Activated CD8-positive, alpha-beta memory T cell treated with anti-CD3 and anti-CD28 coated beads, Interleukin-2, amount 10 ng/mL, durations not matched to agents 7 days and 5 days (primary cell): ENCODE data around the gene CCDC106. TPM values are rescaled to one million over a fixed set of nuclear protein-coding genes. Genes with fewer than 3 reads are reported as not detected.

ENCODE experiments used
- ATAC-seq: fragments of 150-1000 bp; cut with Tn5 transposase; one replicate; pipeline ENCODE4 v1.10.0; 2021; ENCODE audit warnings: moderate library complexity
- CTCF ChIA-PET: fragments of 350-600 bp; sonication (Branson Sonifier 250); formaldehyde crosslinking; loops from one replicate; lab custom pipeline; 2021; ENCODE audit warnings: antibody characterized with exemption; lab: Charles Lee
- DNase-seq: peaks from one replicate; pipeline ENCODE4 v3.0.0-alpha.2; 2020
- H3K27ac Mint-ChIP-seq: one replicate; pipeline ENCODE4 v1.8.0; 2021; ENCODE audit warnings: mild to moderate bottlenecking, mixed read lengths
- H3K27me3 Mint-ChIP-seq: one replicate; pipeline ENCODE4 v1.8.0; 2021; ENCODE audit warnings: mixed read lengths
- H3K36me3 Mint-ChIP-seq: one replicate; pipeline ENCODE4 v1.8.0; 2021; ENCODE audit warnings: mild to moderate bottlenecking, mixed read lengths
- H3K4me1 Mint-ChIP-seq: one replicate; pipeline ENCODE4 v1.8.0; 2021; ENCODE audit warnings: mixed read lengths
- H3K4me3 Mint-ChIP-seq: one replicate; pipeline ENCODE4 v1.8.0; 2021; ENCODE audit warnings: mild to moderate bottlenecking, moderate library complexity, mixed read lengths
- H3K9me3 Mint-ChIP-seq: one replicate; pipeline ENCODE4 v1.8.0; 2022; ENCODE audit warnings: low read depth, mixed read lengths
- total RNA-seq, 2 experiments: library from RNA; stranded (reverse); gene quantifications; one replicate each; pipeline ENCODE4 v1.2.3, GENCODE V29; 2021

CCDC106 gene
- total RNA-seq: 1 to 10 TPM; 5.9 TPM

DNA sequence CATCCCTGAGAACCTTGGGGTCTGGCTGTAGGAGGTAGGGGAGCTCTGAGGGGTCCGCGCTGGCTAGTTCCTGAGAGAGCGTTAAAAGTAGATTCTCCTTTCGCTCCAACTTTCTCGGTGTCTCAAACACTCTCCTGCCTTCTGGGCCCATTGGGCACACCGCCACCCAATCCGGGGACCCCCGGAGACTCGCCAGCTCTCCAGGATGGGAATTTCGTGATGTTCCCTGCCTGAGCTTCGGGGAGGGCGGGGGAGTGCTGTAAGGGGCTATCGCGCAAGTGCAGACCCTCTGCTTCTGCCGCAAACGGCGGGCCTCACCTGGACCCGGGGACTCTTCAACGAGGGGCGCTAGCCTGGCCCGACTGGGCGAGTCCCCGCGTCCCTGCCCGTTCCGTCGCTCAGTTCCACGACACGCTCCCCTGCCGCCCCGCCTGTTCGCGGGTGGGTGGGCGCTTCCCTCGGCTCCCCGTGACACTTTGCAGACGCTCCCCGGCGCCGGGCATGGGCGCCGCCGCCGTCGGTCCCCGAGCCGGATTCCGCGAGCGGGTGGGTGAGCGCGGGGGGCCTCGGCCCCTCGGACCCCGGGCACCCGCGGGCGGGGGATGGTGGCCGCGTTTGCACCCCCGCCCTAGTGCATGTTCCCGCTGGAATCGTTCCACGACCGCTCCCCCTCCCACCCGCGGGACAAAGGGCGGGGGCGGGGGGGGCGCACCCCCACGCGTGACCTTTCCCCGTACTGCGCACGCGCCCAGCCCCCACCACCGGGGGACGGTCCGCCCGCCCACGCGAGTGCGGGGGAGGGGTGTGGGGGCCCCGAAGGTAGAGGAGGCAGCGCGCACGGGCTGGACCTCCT, at the start of gene CCDC106:
Gene CCDC106 (plus strand): TSS at position 481 of the 853 bp plus-strand sequence. CDS start 835 bp downstream, outside the sequence.
- DNase-seq: no peak
- peak; percentile 9 for ATAC-seq
- Mint-ChIP-seq H3K4me3 (peak within 1 kb of the TSS; percentile 71), H3K36me3 (peaks cover 8% of the 10 kb centered on the region), H3K9me3 (no peaks in the 10 kb centered on the region), H3K4me1 (peaks cover 35% of the 10 kb centered on the region), H3K27me3 (no peaks in the 10 kb centered on the region), H3K27ac (peak within 1 kb of the TSS; percentile 75)
- CTCF ChIA-PET: interaction anchor here (1.2 to 5.5 kb wide), 4 partner anchors 8 to 67 kb away, joined by 3 to 74 read pairs (median 5); partner anchors contain the start of gene FIZ1

DNA sequence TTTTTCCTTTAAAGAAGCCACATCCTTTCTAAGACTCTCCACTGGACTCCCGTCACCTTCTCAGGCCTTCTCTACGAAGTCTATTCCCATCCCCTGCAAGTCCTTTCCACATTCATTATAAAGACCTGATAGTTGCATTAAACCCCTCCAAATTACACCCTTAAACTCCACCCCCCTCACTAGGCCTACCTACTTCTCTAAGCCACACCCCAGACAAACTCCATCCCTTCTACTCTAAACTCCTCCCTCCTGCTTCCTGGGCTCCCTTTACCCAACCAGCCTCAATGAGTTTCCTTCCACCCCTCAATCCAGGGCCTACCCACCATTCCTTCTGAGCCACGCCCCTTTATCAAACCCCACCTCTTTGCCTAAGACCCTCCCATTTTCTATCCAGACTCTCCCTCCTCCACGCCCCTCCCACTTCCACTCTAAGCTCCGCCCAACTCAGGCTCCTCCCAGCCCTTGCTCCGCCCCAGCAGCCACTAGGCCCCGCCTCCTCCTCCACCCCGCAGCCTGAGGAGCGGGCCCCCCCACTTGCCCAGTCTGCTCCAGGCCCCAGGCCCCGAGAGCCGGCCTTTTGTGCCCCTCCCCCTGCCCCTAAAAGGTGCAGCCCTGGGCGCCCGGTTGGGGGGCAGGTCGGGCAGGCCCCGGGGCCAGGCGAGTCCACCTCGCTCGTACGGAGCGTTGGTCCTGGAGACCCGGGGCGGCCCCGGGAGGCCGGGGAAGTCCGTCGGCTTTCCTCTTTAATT, 49.1 kb upstream of the CCDC106 start:
- CTCF ChIA-PET: interaction anchor here (0.7 to 4.2 kb wide), 13 partner anchors 11 to 345 kb away, joined by 3 to 31 read pairs (median 5); partner anchors contain the start of genes CCDC106, U2AF2, ZNF581 and ZNF628
- Mint-ChIP-seq H3K27ac (peak overlapping the region; percentile 99), H3K27me3 (no peaks in the 10 kb centered on the region), H3K4me3 (peak overlapping the region; percentile 86), H3K9me3 (no peaks in the 10 kb centered on the region), H3K4me1 (peaks cover 23% of the 10 kb centered on the region), H3K36me3 (peaks cover 35% of the 10 kb centered on the region)
- peak; percentile 70 for ATAC-seq
- peak; percentile 97 for DNase-seq

DNA sequence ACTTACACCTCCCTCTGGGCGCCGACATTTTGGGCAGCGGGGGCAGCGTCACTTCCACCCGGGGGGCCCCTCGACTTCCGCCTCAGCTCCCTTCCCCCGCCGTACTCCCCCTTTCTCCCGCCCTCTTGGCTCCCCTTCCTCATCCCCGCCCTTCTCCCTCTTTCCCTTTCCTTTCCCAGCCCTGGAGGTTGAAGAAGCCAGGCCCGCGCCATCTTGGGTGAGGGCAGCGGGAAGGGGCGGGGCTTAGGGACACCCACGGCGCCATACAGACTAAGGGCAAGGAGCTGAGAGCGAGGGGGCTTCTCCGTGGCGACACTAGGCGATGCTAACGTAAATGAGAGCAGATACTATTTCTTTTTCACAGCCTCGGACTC, 48.6 kb upstream of the CCDC106 start, which contains the start of gene FIZ1:
Gene FIZ1 (minus strand): TSS at position 50 of the 374 bp plus-strand sequence. CDS start 1,652 bp downstream, outside the sequence.
- peak; percentile 98 for DNase-seq

DNA sequence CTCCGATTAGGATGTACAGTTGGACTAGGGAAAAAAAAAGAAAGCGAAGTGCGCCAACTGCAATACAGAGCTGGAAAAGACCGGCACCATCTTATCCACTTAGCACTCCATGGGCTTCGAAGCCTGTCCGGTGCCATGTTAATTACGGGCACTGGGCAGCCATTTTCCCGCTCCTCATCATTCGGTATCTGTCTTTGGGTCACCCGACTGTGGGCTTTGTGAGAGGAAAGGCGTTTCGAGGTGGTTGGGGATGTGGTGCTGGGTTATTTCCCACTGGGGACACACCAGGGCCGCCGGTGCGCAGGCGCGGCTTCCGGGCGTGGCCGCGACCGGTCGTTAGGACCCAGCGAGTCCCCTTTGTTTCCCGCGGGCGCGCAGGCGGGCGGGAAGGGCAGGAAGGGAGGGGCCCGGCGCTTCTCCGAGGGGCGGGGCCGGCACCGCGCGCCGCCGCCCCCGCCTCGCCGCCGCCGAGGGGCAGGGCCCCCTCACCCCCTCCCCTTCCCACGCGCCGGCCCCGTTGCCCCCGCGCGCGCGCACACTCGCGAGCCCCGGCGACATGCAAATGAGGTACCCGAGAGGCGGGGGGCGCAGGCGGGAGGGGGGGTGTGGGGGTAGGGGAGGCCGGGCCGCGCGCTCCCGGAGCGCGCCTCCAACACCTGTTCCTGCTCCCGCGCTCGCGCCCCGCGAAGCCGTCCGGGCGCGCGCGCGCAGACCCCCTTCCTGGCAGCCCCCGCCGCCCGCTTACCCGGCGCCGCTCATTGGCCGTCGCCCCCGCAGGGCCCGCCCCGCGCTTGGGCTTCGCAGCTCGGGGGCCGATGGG, 48.0 kb upstream of the CCDC106 start, which contains the start of gene ZNF524:
Gene ZNF524 (plus strand): TSS at position 447 of the 820 bp plus-strand sequence. CDS start 1,825 bp downstream, outside the sequence.
- DNase-seq: peak; percentile 90
- ATAC-seq: peak; percentile 63
- H3K36me3 Mint-ChIP-seq: peaks cover 31% of the 10 kb centered on the region
- H3K27ac Mint-ChIP-seq: peak within 1 kb of the TSS; percentile 99
- no peaks in the 10 kb centered on the region for H3K27me3 Mint-ChIP-seq
- peak within 1 kb of the TSS; percentile 86 for H3K4me3 Mint-ChIP-seq
- peaks cover 29% of the 10 kb centered on the region for H3K4me1 Mint-ChIP-seq
- CTCF ChIA-PET: interaction anchor here (0.6 to 4.2 kb wide), 13 partner anchors 13 to 816 kb away, joined by 3 to 31 read pairs (median 5); partner anchors contain the start of genes CCDC106, U2AF2, ZNF581 and ZNF628
- no peaks in the 10 kb centered on the region for H3K9me3 Mint-ChIP-seq

More for the DNA sequence above, 48.6 kb upstream of the CCDC106 start, which contains the start of gene FIZ1:
- peak within 1 kb of the TSS; percentile 86 for H3K4me3 Mint-ChIP-seq
- ATAC-seq: peak; percentile 77
- no peaks in the 10 kb centered on the region for H3K27me3 Mint-ChIP-seq
- H3K27ac Mint-ChIP-seq: peak within 1 kb of the TSS; percentile 99
- CTCF ChIA-PET: interaction anchor here (0.7 to 4.2 kb wide), 12 partner anchors 12 to 345 kb away, joined by 3 to 31 read pairs (median 6); partner anchors contain the start of genes CCDC106, U2AF2, ZNF581 and ZNF628
- H3K36me3 Mint-ChIP-seq: peaks cover 35% of the 10 kb centered on the region
- H3K4me1 Mint-ChIP-seq: peaks cover 25% of the 10 kb centered on the region
- H3K9me3 Mint-ChIP-seq: no peaks in the 10 kb centered on the region

DNA sequence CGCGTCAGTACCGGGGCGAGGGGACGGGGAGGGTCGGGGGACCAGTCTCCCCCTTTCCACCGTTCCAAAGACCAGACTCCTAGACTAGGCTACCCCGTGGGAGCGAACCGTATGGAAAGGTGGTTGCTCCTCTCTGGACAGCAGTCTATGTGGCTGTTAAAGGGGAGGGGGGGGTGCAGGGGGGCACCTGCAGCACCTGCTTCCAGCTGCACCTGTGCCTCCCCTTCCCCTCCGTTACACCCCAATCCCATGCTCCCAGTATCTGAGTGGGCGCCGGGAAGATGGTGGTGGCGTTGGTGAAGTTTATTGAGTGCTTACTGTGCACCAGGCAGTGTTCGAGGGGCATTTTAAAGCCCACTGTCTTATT, 47.4 kb upstream of the CCDC106 start:
- H3K27me3 Mint-ChIP-seq: no peaks in the 10 kb centered on the region
- peaks cover 25% of the 10 kb centered on the region for H3K36me3 Mint-ChIP-seq
- DNase-seq (peak; percentile 44), ATAC-seq (no peak)
- H3K9me3 Mint-ChIP-seq: no peaks in the 10 kb centered on the region
- peak overlapping the region; percentile 82 for H3K4me3 Mint-ChIP-seq
- H3K4me1 Mint-ChIP-seq: peaks cover 29% of the 10 kb centered on the region
- CTCF ChIA-PET: interaction anchor here (0.6 to 4.2 kb wide), 3 partner anchors 32 to 816 kb away, joined by 3 to 31 read pairs (median 5); partner anchors contain the start of gene ZNF581
- H3K27ac Mint-ChIP-seq: peak overlapping the region; percentile 87

DNA sequence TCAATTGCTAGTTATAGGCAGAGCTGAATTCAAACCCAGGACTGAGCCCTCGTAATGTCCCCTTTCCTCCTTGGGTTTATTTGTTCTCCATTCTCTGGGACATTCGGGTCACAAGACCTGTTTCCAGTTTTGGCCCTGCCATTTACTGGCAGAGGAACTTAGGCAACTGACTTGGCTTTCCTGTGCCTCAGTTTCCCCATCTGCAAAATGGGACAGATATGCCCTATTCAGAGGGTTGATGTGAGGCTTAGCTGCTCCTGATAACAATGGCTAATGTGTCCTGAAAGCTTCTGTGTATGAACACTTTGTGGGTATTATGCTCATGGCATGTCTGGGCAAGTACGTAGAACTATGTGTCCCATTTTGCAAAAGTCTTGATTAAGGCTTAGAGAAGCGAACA, 46.9 kb upstream of the CCDC106 start:
- Mint-ChIP-seq H3K27ac (peak overlapping the region; percentile 87), H3K9me3 (no peaks in the 10 kb centered on the region), H3K4me1 (peaks cover 32% of the 10 kb centered on the region), H3K4me3 (peak overlapping the region; percentile 82), H3K36me3 (peaks cover 21% of the 10 kb centered on the region), H3K27me3 (no peaks in the 10 kb centered on the region)
- DNase-seq (no peak), ATAC-seq (no peak)
- CTCF ChIA-PET: interaction anchor here (1.9 to 4.2 kb wide), 2 partner anchors 32 to 42 kb away, joined by 5 to 31 read pairs; partner anchors contain the start of gene ZNF581

DNA sequence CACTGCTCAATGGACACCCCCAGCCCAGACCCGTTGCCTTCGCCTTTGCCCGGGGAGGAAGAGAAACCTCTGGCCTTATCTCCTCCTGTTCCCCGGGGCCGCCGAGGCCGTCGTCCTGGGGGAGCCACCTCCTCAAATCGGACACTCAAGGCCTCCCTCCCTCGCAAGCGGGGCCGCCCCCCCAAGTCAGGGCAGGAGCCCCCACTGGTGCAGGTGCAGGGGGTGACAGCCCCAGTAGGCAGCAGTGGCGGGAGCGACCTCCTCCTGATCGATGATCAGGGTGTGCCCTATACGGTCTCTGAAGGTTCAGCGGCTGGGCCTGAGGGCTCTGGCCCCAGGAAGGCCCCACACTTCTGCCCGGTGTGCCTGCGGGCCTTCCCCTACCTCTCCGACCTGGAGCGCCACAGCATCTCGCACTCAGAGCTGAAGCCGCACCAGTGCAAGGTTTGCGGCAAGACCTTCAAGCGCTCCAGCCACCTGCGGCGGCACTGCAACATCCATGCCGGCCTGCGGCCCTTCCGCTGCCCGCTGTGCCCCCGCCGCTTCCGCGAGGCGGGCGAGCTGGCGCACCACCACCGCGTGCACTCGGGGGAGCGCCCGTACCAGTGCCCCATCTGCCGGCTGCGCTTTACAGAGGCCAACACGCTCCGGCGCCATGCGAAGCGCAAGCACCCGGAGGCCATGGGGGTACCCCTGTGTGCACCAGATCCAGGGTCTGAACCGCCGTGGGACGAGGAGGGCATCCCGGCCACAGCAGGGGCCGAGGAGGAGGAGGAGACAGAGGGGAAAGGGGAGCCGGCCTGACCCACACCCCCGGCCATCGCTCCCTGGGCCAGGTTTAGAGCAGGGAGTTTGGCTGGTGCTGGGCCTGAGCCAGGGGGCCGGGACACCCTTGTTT, 45.7 kb upstream of the CCDC106 start:
- Mint-ChIP-seq H3K36me3 (peaks cover 14% of the 10 kb centered on the region), H3K4me1 (peaks cover 43% of the 10 kb centered on the region), H3K9me3 (no peaks in the 10 kb centered on the region), H3K27ac (peak overlapping the region; percentile 87), H3K27me3 (no peaks in the 10 kb centered on the region), H3K4me3 (no peak overlapping the region)
- ATAC-seq: no peak
- CTCF ChIA-PET: no interaction called here
- no peak for DNase-seq

DNA sequence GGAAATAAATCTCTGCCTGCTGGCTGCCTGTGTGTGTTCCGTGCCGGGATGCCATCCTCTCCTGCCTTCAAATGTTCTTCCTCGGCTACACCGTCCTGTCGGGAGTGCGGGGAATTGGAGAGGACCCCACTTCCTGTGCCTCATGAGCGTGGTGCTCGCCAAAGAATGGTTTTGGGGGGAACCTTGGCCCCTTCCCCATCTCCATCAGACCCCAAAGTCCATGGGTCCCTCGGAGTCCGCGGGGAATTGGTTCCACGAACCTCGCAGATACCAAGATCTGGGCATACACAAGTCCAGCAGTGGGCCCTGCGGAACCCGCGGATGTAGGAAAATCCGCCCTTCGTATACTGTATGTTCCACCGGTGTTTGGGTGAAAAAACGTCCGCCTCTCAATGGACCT, 44.9 kb upstream of the CCDC106 start:
- DNase-seq (no peak), ATAC-seq (no peak)
- H3K9me3 Mint-ChIP-seq: no peaks in the 10 kb centered on the region
- no peak overlapping the region for H3K4me3 Mint-ChIP-seq
- H3K27ac Mint-ChIP-seq: no peak overlapping the region
- peaks cover 14% of the 10 kb centered on the region for H3K36me3 Mint-ChIP-seq
- H3K4me1 Mint-ChIP-seq: peaks cover 51% of the 10 kb centered on the region
- no peaks in the 10 kb centered on the region for H3K27me3 Mint-ChIP-seq
- CTCF ChIA-PET: interaction anchor here (1.0 to 1.9 kb wide), 2 partner anchors 29 to 86 kb away, joined by 4 to 11 read pairs; no protein-coding TSS in a partner anchor

DNA sequence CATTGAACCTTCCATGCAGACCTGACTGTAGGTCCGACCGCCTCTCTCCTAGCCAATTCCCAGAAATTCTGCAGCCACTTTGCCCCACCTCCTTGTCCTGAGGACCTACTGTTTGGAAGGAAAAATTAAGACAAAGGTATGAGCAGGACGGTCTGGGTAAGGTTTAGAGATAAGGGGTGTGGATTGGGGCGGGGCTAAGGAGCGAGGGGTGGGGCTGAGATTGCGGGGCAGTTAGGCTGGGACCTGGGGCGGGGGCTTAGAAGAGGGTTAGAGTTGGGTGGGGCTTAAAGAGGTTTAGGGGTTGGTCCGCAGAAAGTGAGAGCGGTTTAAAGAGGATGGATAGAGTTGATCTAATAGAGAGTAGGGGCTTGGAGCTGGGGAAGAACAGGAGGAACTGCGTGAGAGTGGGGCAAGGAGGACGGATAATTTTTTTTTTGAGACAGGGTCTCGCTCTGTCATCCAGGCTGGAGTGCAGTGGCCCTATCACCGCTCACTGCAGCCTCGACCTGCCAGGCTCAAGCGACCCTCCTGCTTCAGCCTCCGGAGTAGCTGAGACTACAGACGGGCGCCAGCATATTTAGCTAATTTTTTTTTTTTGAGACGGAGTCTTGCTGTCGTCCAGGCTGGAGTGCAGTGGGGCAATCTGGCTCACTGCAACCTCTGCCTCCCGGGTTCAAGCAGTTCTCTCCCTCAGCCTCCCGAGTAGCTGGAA, 44.3 kb upstream of the CCDC106 start:
- H3K27me3 Mint-ChIP-seq: no peaks in the 10 kb centered on the region
- DNase-seq: no peak
- peaks cover 17% of the 10 kb centered on the region for H3K36me3 Mint-ChIP-seq
- no peak for ATAC-seq
- H3K4me3 Mint-ChIP-seq: peak overlapping the region; percentile 31
- H3K9me3 Mint-ChIP-seq: no peaks in the 10 kb centered on the region
- peaks cover 51% of the 10 kb centered on the region for H3K4me1 Mint-ChIP-seq
- CTCF ChIA-PET: interaction anchor here (0.9 to 4.2 kb wide), 8 partner anchors 14 to 142 kb away, joined by 3 to 36 read pairs (median 4); partner anchors contain the start of genes ISOC2, U2AF2 and ZNF628
- H3K27ac Mint-ChIP-seq: peak overlapping the region; percentile 27

DNA sequence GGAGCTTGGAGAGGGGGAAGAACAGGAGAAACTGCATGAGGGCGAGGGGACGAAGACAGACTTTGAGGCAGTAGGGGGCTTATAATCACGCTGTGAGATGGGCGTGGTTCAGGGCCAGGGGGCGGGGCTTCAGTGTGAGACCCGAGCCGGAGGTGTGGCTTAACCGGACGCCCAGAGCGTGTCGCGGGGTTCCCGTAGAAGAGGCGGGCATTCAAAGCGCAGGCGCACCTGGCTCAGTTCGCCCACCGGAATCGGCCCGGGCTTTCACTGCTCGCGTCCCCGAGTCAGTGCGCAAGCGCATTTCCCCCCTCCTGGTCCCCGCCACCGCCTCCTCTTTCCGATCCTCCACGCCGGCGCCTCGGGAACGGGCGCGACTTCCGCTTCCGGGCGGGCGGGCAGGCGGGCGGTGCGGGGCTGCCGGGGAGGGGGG, 42.8 kb upstream of the CCDC106 start:
- H3K27me3 Mint-ChIP-seq: no peaks in the 10 kb centered on the region
- no peaks in the 10 kb centered on the region for H3K9me3 Mint-ChIP-seq
- peak; percentile 99 for DNase-seq
- ATAC-seq: peak; percentile 86
- CTCF ChIA-PET: interaction anchor here (0.6 to 4.2 kb wide), 19 partner anchors 11 to 350 kb away, joined by 3 to 44 read pairs (median 7); partner anchors contain the start of genes ISOC2, U2AF2, ZNF628 and ZNF784
- H3K4me1 Mint-ChIP-seq: peaks cover 50% of the 10 kb centered on the region
- peaks cover 25% of the 10 kb centered on the region for H3K36me3 Mint-ChIP-seq
- peak overlapping the region; percentile 92 for H3K27ac Mint-ChIP-seq
- peak overlapping the region; percentile 81 for H3K4me3 Mint-ChIP-seq
